DLD1 (cell line): ENCODE data around the gene IL16.

ENCODE experiments used
- in situ Hi-C: cut with HindIII; loops from 2 replicates; pipeline ENCODE4 v1.10.0; 2017; ENCODE audit warnings: low sequenced_read_pairs

The IL16 gene

GRCh38 chr15:81254277-81254915 lies 57.7 kb downstream of the IL16 start:
- in situ Hi-C loops = no loop called here

- in situ Hi-C loops = no loop called here
Measured at GRCh38 chr15:81254916-81255290, 58.2 kb downstream of the IL16 start.

DNA sequence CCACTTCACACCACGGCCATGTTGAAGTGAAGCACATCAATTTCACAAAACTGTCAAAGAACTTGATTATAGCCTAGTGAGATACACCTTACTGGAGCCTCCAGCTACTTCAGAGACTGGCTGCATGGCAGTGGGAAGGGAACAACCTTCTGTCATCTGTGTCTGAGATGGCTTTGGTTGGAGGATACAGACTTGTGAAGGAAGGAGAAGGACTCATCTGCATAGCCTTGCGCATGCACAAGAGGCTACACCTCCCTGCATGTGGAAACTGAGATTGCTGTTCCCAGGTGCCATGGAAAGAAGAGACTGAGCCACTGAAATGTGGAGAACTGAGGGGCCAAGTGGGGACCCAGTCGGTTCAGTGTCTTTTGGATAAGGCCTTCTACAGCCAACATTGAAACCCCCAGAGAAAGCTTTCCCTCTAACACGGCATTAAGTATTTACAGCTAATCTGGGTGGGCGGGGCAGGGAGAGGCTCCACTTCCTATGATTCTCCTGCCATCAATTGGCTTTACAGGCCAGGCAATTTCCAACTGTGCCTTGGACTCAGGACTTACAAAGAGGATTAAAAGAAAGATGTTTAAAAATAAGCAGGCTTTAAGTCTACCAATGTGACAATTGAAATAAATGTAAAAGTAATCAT lies 58.8 kb downstream of the IL16 start:
- in situ Hi-C loops = no loop called here

- in situ Hi-C loops = no loop called here
Measured at GRCh38 chr15:81255958-81256320, 59.3 kb downstream of the IL16 start.

DNA sequence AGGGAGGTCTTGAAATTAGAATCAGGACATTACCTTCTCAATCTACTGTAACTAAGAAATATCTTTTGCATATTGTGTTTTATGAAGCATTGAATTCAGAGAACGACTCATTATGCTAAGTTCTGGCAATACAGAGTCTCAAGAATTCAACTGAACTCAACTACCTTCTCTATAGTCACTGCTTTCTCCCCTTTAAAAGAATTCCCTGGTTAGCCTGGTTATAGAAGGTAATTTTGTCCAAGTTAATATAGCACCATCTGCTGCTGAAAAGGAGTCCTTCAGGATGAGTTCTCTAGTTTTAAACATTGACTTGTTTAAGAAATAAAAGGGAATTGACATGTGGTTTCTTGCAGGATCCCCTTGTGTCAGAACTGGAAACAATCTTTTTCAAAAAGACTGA lies 60.2 kb downstream of the IL16 start:
- in situ Hi-C loops = no loop called here

DNA sequence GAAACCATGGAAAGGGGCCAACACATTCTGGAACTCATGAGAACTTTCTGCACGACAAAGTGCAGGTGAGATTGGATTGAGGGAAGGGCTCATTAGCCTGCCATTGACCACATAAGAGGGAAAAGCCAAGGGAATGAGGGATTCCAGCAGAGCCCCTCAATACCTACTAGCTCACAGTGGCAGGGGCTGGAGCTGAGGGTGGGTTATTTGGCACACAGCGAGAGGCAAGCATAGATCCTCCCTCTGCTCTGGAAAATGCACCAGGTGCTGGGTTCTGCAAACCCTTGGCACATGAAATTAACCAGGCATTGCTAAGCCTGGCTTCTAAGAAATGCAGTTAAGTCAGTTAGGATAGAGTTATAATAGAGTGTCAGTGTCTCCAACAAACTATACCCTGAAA lies 60.8 kb downstream of the IL16 start:
- in situ Hi-C loops = no loop called here

DNA sequence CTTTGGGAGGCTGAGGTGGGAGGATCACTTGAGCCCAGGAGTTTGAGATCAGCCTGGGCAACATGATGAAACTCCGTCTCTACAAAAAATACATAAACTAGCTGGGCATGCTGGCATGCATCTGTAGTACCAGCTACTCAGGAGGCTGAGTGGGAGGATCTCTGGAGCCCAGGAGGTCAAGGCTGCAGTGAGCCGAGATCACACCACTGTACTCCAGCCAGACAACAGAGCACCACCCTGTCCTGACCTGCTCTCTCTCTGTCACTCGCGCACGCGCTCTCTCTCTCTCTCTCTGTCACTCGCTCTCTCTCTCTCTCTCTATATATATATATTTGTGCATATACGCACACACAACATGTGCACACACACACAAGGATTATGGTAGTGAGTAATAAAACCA lies 61.8 kb downstream of the IL16 start:
- in situ Hi-C loops = no loop called here

- in situ Hi-C loops = no loop called here
Measured at GRCh38 chr15:81259760-81260298, 63.1 kb downstream of the IL16 start.

- in situ Hi-C loops = no loop called here
Measured at GRCh38 chr15:81261172-81261811, 64.6 kb downstream of the IL16 start.

- in situ Hi-C loops = no loop called here
Measured at GRCh38 chr15:81263477-81263876, 66.8 kb downstream of the IL16 start.

- in situ Hi-C loops = no loop called here
Measured at GRCh38 chr15:81264072-81264857, 67.6 kb downstream of the IL16 start.

DNA sequence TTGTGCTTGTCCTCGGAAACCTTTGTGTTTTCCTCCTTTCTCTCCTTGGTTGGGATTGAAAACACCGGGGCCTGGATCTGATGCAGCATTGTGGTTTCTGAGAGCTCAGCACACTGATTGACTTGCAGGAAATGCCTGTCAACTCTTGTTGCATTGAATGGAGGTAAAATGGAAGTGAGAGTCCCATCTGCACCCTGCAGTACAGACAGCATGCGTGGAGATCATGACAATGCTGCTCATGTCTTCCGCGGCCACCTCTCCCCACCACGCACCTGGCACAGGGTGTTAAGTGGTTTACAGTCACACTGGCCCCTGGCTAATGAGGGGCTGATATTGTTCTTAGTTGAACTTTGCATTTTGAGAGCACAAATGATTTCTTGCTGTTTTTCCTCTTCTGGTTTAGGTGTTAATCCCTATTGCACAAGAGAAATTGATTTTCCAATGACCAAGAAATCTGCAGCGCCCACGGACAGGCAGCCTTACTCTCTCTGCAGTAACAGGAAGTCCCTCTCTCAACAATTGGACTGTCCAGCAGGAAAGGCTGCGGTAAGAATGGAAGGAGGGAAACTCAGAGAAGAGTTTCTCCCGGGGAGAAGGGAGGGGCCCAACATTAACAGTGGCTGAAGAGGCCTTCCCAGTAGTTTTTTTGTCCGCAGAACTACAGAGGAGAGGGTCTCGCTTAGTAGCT lies 68.7 kb downstream of the IL16 start:
- in situ Hi-C loops = no loop called here

DNA sequence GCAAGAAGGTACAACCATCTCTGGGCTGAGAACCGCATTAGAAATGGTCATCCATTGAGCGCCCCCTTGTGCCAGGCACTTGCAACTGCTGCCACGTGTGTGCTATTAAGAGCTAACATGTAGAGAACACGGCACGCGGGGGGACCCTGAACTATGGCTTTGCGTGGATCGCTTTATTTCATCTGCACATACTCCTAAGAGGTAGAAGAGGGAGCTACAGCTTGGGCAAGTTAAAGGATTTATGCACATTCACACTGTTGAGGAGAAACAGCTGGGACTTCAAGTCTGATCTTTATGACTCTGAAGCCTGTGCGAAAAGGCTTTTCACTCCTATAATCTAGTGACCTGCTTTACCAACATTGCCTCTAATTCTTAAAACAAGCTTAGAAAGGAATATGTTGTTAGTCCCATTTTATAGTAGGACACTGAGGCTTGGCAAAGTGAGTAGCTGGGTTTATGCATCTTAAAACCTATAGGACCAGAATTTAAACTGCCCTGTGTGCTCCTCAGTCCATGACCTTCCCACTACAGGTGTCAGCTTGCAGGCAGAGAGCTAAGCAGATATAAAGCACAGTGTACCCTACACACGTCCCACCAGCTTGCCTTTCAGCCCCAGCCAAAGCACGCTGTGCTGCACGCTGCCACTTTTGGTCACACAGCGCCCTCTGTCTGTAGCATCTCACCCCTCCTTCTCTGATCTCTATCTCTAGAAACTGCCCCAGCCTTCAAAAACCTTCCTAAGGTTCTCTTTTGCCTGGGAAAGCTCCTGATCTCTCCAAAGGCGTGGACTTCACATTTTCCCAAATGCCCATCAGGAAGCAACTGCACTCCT lies 69.5 kb downstream of the IL16 start:
- in situ Hi-C loops = no loop called here

- in situ Hi-C loops = no loop called here
Measured at GRCh38 chr15:81268340-81268739, 71.7 kb downstream of the IL16 start.

DNA sequence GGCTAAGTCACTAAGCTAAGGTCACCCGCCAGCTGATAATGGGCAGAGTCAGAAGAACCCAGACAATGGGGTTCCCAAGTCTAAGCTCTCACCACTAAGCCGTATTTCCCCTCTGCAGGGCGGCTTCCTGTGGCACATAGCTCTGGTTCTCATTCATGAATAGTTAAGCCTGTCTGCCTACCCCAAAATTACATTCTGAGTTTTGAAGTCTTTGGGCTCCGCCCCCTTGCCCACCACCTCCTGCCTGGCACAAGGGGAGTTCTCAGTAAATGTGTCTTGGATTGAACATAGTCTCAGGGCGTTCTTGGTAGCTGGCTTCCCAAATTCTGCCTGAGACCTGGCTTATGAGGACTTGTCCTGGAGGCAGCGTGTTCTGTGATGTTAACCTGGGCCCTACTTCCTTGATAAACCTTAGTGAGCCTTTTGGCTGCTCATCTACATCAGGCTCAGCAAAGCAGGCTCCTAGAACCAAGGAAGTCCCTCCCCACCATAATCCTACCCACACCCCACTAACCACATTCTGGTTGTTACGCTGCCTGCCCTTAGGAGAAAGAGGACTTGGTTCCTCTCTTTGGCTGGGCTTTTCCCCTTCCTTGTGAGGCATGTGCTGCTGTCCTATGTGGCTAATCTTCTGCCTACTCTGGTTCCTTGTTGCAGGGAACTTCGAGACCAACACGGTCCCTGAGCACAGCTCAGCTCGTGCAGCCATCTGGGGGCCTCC lies 72.4 kb downstream of the IL16 start:
- in situ Hi-C loops = no loop called here

DNA sequence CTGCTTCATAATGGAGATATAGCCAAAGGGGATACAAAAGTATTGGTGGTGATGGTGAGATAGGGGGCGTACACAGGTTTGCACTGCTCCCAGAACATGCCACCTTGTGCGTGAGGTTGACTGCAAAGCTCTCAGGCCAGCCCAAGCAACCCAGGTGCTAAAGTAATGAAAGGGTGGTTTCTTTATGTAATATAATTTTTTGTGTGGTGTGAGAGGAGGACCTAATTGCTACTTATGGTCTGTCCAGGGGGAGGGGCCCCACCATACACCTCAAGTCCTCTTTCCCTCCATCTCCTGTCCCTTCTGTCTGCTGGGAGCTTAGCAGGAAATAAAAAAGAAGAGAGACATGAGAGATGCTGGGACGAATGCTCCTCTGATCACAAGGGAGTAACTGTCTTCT lies 73.5 kb downstream of the IL16 start:
- in situ Hi-C loops = no loop called here

GRCh38 chr15:81270781-81271491 lies 74.3 kb downstream of the IL16 start:
- in situ Hi-C loops = no loop called here

GRCh38 chr15:81271761-81272644 lies 75.3 kb downstream of the IL16 start:
- in situ Hi-C loops = no loop called here
